HG03025 (cell line): ENCODE data around the gene PLA2G12B.
"Not testable (repeated sequence)": the region's sequence is repeated elsewhere in the genome, so short reads cannot be mapped to it uniquely, and the experiment has no call there.

Experiments used
- ATAC-seq: cut with Tn5 transposase; IDR thresholded peaks from one replicate; pipeline ENCODE4 v1.9.1; 2021; ENCODE audit warnings: mild to moderate bottlenecking, moderate library complexity; ENCODE audit not compliant: unreplicated experiment, low FRiP score

PLA2G12B gene, protein sequence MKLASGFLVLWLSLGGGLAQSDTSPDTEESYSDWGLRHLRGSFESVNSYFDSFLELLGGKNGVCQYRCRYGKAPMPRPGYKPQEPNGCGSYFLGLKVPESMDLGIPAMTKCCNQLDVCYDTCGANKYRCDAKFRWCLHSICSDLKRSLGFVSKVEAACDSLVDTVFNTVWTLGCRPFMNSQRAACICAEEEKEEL

DNA sequence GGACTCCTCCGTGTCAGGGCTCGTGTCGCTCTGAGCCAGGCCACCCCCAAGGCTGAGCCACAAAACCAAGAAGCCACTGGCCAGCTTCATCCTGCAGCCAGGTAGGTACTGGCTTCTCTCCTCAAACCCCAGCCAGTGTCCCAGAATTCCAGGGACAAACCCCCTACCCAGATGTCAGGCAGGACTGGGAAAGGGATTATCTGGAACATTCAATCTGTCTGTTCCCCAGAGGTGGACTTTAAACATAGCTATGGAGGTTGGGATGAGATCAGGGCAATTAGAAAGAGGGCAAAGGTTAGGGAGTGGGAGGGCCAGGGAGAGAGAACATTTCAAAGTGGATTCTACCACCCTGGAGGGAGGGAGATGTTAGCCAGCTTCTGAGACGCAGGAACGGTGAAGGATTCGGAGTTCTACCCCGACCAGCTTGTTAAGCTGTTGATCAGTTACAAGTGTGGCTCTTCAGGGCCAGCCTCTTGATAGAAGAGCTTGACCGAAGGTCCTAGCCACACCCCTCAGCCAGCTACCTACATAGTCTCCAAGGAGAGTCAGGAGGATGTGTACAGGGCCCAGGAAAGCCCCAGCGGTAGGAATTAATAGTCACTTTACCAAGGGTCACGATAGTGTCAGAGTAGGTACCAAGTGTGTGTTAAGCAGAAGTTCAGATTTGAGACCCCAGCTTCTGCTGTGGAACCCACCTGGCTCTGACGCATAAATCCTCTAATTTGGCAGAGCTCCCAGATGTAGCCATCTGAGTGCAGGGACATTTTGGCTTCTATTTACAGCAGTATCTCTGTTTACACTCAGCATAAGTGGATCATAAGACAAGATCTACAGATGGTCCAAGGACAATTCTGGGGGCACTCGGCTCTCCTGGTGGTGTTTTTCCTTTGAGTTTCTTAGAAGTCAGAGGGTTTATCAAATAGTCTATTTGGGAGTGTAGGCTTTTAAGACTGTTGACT is at the start of gene PLA2G12B:
PLA2G12B (minus strand) TSS at position 211 of the 959 bp plus-strand sequence; CDS start at position 90, 121 bp downstream.
- ATAC-seq: no peak

GRCh38 chr10:73003822-73004221 is 49.2 kb upstream of the PLA2G12B start:
- no peak for ATAC-seq

GRCh38 chr10:73000973-73001372 is 46.4 kb upstream of the PLA2G12B start:
- ATAC-seq: no peak

- ATAC-seq: no peak
Observed at GRCh38 chr10:72997099-72997498, 42.5 kb upstream of the PLA2G12B start.

GRCh38 chr10:72995459-72995858 is 40.9 kb upstream of the PLA2G12B start:
- not testable (repeated sequence) for ATAC-seq

DNA sequence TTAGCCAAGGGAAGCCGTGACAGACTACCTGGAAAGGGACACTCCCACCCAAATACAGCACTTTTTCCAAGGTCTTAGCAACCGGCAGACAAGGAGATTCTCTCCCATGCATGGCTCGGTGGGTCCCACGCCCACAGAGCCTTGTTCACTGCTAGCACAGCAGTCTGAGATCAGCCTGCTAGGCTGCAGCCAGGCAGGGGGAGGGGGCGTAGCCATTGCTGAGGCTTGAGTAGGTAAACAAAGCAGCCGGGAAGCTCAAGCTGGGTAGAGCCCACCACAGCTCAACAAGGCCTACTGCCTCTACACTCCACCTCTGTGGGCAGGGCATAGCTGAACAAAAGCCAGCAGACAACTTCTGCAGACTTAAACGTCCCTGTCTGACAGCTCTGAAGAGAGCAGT is 35.2 kb upstream of the PLA2G12B start:
- not testable (repeated sequence) for ATAC-seq

DNA sequence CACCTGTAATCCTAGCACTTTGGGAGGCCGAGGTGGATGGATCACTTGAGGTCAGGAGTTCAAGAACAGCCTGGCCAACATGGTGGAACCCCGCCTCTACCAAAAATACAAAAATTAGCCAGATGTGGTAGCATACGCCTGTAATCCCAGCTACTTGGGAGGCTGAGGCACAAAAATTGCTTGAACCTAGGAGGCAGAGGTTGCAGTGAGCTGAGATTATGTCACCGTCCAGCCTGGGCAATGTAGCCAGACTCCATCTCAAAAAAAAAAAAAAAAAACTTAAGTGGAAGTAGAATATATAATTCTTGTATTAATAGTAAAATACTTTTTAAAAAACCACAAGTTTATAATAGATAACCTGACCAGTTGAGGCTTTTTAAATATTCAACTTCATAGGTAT is 30.0 kb upstream of the PLA2G12B start:
- ATAC-seq: not testable (repeated sequence)

GRCh38 chr10:72981882-72982529 is 27.4 kb upstream of the PLA2G12B start:
- no peak for ATAC-seq

GRCh38 chr10:72981028-72981881 is 26.6 kb upstream of the PLA2G12B start:
- ATAC-seq: no peak

GRCh38 chr10:72980348-72980747 is 25.7 kb upstream of the PLA2G12B start:
- no peak for ATAC-seq

DNA sequence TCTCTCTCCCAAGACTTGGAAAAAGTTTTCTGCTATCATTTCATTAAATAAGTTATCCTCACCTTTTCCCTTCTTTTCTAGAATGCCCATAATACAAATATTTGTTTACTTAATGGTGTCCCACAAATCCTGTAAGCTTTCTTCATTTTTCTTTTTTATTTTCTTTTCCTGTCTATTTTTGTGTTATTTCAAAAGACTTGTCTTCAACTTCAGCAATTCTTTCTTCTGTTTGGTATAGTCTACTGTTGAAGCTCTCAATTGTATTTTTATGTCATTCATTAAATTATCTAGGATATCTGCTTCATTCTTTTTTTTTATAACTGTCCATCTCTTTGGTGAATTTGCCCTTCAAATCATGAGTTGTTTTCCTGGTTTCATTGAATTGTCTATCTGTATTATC is 25.1 kb upstream of the PLA2G12B start:
- no peak for ATAC-seq

DNA sequence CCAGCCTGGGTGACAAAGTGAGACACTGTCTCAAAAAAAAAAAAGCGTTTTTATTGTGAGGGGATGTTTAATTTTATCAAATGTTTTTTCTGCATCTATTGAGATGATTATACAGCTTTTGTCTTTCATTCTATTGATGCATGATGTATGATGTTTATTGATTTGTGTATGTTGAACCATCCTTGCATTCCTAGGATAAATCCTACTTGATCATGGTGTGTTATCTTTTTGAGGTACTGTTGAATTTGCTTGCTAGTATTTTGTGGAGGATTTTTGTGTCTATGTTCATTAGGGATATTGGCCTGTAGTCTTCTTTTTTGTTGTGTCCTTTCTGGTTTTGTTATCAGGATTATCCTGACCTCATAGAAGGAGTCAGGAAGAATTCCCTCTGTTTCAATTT is 22.3 kb upstream of the PLA2G12B start:
- ATAC-seq: no peak

DNA sequence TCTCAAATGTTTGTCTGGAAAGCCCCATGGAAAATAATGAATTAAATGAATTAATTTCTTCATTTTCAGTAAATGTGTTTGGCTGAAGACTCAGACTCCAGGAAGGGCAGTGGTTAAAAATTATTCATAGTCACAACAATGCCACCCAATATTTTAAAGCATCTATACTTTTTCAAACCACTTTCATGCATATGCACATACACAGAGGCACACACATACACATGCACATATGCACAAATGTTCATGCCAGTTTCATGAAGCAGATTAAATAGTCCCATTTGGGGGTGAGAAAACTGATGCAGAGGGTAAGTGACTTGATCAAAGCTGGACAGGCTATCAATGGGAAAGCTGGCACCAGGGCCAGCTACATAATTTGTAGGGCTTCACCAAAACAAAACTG is 1.4 kb upstream of the PLA2G12B start:
- no peak for ATAC-seq

DNA sequence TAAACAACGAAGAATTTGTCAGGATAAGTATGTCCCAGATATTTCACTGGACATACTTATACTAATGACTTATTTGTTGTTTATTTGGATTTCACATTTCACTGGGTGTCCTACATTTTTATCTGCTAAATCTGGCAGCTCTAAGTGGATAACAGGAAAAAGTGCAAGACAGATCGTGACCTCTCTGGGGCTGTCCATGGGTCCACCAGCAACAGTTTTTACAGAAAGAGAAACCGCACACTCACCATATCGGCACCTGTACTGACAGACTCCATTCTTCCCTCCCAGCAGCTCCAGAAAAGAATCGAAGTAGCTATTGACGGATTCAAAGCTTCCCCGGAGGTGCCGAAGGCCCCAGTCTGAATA is 393 bp downstream of the PLA2G12B start:
- no peak for ATAC-seq

- ATAC-seq: no peak
Observed at GRCh38 chr10:72953687-72954086, 919 bp downstream of the PLA2G12B start.

- ATAC-seq: no peak
Observed at GRCh38 chr10:72952642-72953158, 1.9 kb downstream of the PLA2G12B start.

DNA sequence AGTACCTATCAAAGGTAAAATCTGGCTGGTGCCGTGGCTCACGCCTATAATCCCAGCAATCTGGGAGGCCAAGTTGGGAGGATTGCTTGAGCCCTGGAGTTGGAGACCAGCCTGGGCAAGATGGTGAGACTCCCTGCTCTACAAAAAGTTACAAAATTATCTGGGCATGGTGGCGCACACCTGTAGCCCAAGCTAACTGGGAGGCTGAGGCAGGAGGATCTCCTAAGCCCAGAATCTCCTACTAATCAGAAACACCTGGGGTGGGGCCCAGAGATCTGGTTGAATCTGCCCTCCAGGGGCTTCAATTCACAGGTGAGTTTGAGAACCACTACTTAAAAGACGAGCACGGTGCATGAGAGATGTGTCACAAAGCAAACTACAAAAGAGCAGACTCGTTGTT is 2.4 kb downstream of the PLA2G12B start:
- ATAC-seq: no peak

DNA sequence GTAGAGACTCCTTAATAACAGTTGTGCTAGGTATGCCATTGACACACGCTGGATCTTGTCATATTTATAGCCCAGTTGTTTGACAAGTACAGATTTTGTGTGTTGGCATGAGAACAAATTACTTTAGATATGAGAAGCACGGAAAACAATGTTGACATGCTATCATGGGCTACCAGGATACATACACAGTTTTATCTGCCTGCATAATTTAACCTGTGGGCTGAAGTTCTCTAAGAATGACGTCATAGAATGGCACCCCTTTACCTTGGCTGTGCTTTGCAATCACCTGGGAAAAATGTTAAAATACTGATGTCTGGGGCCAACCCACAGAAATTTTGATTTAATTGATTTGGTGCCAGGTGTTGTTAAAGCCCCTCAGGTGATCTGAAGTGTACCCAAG is 2.8 kb downstream of the PLA2G12B start:
- ATAC-seq: no peak

- ATAC-seq: no peak
Observed at GRCh38 chr10:72948762-72949161, 5.8 kb downstream of the PLA2G12B start.

DNA sequence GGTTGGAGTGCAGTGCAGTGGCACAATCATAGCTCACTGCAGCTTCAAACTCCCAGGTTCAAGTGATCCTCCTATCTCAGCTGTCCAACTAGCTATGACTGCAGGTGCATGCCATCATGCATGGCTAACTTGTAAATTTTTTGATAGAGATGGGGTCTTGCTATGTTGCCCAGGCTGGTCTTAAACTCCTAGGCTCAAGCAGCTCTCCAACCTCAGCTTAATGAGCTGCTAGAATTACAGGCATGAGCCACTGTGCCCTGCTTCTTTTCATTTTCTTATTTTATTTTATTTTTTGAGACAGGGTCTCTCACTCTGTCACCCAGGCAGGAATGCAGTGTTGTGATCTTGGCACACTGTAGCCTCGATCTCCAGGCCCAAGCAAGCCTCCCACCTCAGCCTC is 7.6 kb downstream of the PLA2G12B start:
- ATAC-seq: no peak
